Right lung (tissue), 5 donors: ENCODE measurements around the gene SLC5A10. TPM values are rescaled to one million over a fixed set of nuclear protein-coding genes. Genes with fewer than 3 reads are reported as not detected.

Source experiments
- DNase-seq, 2 donors: peaks; one replicate each; pipeline ENCODE4 v3.0.0-alpha.2; 2013
- polyA plus RNA-seq, 5 donors: library from polyadenylated mRNA; unstranded; fragments of 120-200 nt; gene quantifications; one replicate each; pipeline versions ENCODE4 v1.2.1 to v1.2.3, GENCODE V29; 2013; ENCODE audit warnings: inconsistent platforms in 1 of 5, low replicate concordance in 1 of 5; ENCODE audit not compliant: insufficient read length in 5 of 5, insufficient read depth in 1 of 5

SLC5A10 gene
- polyA plus RNA-seq, 5 donors = 0.26 to 0.81 (median 0.59) TPM

DNA sequence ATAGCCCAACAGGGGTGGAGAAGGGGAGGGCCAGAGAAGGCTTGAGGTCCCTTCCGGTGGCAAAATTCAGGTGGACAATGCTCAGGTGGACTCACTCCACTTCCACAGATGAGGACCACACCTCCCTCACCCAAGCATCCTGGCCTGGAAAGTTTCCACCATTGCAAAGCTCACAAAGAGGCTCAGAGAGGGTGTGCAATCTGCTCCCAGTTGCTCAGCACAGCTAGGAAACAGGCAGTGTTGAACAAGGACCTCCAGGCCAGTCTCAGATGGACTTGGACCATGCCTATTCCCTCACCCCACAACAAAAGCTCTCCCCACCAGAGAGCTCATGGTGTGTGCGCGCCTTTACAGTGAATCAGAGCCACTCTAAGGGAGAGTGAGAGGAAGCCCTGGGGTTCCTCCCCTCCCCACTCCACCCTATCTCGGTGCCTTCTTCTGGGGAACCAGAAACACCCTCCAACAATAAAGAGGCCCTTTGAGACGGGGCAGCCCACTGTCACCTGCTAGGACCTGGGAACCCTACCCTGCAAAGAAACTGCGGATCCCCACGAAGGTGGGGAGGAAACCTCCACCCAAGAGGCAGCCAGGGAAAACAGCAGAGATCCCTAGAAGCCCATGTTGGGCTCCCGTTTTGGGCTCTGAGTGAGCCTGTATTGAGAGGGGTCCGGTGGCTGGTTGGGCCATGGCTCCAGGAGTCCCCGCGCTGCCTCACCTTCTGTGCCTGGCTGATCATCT lies 51.0 kb downstream of the SLC5A10 start:
- no peak for DNase-seq

- DNase-seq = no peak
These were observed 51.8 kb downstream of the SLC5A10 start for GRCh38 chr17:19003543-19004420.

DNA sequence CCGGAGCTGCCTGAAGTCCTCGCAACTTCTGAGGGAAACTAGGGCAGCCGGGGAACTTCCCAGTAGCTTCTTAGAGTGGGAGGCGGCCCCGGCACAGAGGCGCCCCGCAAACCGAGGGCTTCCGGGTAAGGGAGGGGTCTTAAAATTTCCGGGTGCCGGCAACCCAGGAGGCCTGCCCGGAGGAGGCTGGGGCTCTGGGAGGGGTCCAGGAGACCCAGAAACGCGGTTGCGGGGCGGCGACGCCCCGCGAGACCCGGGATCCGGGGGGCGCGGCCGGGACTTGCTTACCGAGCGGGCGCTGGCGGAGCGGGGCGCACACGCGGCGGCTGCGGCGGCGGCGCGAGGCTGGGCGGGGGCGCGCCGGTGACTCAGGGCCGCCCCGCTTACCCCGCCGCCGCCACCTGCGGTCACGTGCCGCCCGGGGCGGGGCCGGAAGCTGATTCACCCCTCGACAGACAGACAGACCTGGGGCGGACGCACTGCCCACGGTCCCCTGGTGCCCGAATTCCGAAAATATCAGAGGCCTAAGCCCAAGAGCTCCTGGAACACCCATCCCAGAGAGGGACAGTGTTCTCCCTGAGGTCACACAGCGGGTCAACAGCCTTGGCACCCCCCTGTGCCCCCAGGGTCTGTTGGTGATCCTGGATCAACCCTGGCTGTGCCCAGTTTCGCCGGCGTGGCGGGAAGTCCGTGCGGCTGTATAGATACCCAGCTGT lies 52.6 kb downstream of the SLC5A10 start, which contains the start of gene FAM83G:
FAM83G (minus strand) TSS at position 344 of the 716 bp plus-strand sequence. CDS start 723 bp downstream, outside the sequence.
- DNase-seq = no peak

- DNase-seq = no peak
These were observed 53.3 kb downstream of the SLC5A10 start for GRCh38 chr17:19005137-19005773.

- DNase-seq = no peak
These were observed 53.9 kb downstream of the SLC5A10 start for GRCh38 chr17:19005789-19006430.

DNA sequence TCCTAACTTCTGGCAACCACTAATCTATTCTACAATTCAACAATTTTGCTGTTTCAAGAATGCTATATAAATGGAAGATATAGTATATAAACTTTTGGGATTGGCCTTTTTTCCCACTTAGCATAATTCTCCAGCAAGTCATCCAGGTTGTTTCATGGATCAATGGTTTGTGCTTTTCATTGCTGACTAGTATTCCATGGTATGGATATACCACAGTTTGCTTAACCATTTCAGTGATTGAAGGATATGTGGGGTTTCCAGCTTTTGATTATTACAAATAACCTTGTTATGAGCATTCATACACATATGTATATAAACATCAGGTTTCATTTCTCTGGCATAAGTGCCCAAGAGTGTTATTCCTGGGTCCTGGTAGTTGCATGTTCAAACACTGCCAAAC lies 54.7 kb downstream of the SLC5A10 start:
- no peak for DNase-seq

DNA sequence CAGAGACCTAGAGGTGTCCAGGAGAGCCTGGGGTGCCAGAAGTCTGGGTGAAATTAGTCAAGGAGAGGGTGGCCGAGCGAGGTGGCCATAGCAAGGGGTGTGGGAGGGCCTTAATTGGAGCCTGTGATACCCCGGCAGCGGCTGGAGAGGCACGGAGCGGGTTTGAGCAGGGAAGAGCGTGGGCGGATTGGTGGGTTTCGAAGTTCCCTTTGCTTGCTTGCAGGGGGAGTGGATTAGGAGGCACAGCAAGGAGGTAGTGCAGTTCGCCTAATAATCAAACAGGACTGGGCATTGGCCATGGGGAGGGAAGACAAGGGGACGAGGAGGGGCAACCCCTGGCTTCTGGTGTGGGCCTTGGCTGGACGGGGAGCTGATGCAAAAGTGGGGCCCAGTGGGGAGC lies 58.0 kb downstream of the SLC5A10 start:
- no peak for DNase-seq

DNA sequence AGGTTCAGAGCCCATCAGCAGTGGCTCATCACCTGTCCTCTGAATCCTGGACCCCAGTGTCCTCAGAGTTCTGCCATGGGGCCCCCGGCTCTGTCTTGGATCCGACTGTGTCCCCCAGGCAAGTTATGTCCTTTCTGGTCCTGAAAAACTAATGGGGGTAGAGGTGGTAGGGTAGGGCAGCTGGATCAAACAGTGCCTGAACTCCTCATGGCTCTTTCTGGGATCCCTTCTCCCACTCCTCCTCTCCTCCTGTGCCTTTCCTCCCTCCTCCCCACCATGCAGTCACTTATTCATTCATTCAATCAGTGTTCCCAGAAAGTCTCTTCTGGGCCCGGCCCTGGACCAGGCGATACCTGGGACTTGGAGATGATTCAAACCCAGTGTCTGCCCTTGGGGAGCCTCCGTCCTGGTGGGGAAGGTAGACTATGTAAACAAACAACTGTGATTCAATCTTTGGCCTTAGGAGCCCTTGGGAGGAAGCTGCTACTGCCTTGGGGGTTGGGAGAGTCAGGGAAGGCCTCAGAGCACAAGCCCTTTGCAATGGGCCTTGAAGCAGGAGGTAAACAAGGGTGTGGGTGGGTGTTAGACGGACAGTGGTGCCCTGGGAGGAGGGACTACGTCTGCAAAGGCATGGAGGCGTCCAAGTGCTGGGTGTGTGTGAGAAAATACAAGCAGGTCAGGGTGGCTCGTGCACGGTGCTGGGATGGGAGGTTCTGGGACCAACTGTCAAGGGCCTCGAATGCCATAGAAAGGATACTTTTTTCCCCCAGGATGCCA lies 59.0 kb downstream of the SLC5A10 start:
- DNase-seq = no peak

GRCh38 chr17:19011581-19011980 lies 59.6 kb downstream of the SLC5A10 start:
- DNase-seq = no peak

DNA sequence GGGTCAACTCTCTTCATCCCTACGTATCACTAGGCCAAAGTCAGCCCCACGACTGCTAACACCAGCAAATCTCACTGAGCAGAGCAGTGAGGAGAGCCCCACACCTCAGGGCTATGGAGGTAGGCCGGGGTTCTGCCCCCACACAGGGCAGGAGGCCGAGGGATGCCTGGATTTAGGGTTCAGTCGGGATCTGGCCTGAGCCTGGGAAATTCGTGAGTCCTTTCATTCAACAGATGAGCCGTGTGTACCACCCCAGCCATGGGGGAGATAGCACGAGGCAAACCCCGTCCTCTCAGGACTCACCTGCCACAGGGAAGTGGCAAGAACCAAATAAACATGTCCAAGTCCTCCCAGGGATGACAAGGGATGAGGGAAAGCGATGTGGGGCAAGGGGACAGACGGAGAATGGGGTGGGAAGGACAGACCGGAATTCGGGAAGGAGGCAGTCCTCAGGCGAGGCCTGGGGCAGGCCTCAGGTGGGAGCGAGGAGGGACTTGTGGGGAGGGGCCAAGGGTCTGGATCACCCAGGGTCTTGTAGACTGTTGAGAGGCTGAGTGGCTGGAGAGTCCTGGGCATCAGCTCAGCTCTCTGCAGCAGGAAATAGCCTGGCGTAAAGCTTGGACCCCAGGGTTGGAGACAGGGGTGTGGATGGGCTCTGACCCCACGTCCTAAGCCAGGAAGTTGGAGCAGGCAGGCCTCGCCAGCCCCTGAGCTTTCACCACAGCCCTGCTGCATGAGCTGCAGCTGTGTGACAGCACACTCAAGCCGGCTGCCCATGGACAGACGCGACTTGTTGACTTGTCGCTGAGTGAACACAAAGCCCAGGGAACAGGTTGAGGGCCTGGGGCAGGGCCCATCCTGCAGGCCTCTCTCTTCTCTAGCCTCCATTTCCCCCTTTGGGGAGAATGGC lies 60.5 kb downstream of the SLC5A10 start:
- no peak for DNase-seq

DNA sequence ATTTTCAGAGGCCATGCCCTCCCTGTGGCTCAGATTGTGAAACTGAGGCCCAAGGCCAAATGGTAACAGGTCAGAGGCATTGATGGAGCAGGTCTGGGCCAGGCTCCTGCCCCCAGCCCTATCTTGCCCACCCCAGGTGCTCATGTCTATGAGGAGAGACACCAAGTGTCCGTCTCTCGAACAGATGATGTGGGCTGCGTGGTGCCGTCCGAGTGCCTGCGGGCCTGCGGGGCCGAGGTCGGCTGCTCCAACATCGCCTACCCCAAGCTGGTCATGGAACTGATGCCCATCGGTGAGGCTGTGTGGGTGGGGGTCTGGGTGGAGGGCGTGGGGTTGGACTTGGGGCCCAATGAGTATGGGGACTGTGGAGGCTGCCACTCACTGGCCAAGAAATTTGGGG lies 61.3 kb downstream of the SLC5A10 start:
- DNase-seq = no peak

DNA sequence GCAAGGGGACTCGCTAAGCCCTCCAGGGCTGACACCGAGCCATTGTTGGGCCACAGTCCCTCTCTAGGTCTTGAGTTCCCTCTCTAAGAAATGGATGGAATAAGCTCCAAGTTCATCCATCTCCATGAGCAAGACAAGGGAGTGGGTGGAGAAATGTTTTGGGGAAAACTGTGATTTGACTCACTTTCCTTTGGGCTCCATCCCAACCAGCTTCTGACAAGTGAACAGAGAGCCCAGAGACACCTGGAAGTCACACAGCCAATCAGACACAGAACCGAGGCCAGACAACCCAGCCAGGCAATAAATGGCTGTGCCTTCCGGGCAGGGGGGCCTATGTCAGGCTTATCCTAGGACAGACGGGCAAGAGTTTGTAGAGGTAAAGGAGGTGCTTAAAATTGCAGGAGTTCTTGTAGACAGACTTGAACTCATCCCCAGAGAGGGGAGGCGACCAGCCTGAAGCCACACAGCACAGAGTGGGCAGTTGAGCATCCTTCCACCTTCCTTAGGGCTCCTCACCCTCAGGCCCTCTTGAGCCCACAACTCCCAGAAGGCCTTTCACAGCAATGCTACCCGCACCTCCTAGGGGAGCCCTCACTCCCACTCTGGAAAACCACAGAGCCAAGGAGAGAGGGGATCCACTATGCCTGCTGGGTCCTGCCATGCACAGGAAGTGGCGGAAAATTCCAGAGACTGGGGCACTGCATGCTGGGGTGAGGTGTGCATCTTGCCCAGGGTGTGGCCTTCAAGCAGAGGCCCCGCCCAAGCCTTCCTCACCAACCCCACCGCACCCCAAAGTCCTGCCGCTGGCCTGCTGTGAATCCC lies 62.1 kb downstream of the SLC5A10 start:
- DNase-seq = no peak

GRCh38 chr17:19014628-19015215 lies 62.8 kb downstream of the SLC5A10 start:
- DNase-seq = no peak

DNA sequence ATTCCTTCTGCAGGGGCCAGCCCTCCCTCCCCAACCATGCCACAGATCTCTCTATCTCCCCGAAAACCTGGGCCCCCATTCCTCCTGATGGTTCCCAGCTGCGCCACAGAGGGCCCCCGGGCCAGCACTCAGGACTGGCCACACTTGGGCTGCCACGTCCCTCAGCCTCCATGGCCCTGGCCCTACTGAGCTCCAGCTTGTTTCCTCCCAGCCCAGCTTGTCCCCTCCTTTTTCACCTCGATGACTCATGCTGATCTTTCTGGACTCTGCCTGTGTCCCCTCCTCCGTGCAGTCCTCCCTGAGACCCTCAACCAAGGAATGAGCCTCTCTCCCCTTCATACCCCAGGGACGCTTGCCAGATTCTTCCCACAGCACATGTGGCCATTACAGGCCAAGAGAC lies 63.5 kb downstream of the SLC5A10 start:
- no peak for DNase-seq

DNA sequence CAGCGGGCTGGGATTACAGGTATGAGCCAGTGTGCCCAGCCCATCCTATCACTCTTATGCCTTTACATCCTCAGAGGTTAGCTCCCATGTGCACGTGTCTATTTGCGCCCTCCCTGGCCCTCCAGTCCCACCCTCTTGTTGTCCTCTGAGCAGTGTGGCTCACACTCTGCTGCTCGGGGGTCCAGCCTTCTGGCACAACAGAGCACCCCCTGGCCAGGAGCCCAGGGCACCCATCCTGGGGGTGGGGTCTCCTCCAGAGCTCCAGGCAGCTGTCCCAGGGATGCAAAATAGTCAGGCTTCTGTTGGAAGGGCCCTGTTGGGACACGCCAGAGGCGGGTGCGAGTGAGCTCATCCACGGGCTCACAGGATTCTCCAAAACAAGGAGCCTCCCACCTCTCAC lies 64.3 kb downstream of the SLC5A10 start:
- no peak for DNase-seq

DNA sequence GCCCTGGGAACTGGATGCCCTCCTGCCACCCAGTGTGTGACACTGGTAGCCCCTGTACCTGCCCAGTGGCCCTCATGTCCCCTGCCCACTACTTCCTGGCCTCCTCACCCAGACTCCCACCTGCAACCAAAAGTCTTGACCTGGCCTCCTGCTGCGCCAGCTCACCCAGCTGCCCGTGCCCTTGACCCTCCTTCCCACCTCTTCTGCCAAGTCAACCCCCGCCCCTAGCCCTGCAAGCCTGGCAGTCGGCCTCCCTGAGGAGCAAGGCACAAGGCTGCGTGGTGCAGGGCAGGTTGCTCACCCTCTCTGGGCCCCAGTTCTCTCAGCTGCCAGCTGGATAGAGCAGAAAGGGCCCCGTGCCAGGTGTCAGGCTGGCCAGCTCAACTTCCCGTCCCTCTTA lies 64.9 kb downstream of the SLC5A10 start:
- DNase-seq = no peak

- no peak for DNase-seq
These were observed 65.4 kb downstream of the SLC5A10 start for GRCh38 chr17:19017401-19017800.
